Fibroblast of villous mesenchyme (primary cell): ENCODE results near the gene TMC5. TPM values are rescaled to one million over a fixed set of nuclear protein-coding genes. Genes with fewer than 3 reads are reported as not detected.

Experiments
- DNase-seq: peaks from one replicate; pipeline ENCODE4 v3.0.0-alpha.2; 2010; ENCODE audit warnings: low read depth
- H3K4me3 ChIP-seq: 2 replicates; pipeline ENCODE4 v1.5.1; 2011; ENCODE audit warnings: low read depth, mild to moderate bottlenecking, low read length
- total RNA-seq: library from RNA; depleted of rRNA; stranded (reverse); fragments of >200 nt; gene quantifications from 2 replicates; pipeline ENCODE4 v1.2.3, GENCODE V29; 2012
- TF ChIP-seq, protein P1 (sequence below): IDR thresholded peaks from 2 replicates; pipeline ENCODE4 v1.5.1; 2012; ENCODE audit warnings: low read depth, mild to moderate bottlenecking, low read length; ENCODE audit not compliant: insufficient read depth

Gene TMC5
- total RNA-seq, 1 donor, result not detected

DNA sequence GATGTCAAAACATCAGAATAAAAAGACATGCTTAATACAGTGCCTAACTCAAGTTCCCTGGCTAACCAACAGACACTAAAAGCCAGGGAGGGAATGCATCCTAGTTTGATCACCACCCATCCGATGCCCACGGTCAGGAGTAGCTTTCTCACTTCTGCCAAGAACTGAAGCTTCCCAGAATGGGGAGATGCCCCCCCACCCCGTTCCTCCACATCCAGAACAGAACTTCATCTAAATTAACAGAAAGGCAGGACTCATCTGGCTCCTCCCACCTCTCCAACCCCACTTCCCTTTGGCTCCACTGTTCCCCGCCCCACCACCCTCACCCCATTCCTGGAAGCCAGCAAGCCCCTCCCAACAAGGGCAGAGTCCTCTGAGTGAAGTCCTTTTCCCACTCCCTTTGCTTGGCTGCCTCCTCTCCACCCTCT, 70.5 kb downstream of the TMC5 start:
- no peak overlapping the region for H3K4me3 ChIP-seq
- TF ChIP-seq, protein P1, sequence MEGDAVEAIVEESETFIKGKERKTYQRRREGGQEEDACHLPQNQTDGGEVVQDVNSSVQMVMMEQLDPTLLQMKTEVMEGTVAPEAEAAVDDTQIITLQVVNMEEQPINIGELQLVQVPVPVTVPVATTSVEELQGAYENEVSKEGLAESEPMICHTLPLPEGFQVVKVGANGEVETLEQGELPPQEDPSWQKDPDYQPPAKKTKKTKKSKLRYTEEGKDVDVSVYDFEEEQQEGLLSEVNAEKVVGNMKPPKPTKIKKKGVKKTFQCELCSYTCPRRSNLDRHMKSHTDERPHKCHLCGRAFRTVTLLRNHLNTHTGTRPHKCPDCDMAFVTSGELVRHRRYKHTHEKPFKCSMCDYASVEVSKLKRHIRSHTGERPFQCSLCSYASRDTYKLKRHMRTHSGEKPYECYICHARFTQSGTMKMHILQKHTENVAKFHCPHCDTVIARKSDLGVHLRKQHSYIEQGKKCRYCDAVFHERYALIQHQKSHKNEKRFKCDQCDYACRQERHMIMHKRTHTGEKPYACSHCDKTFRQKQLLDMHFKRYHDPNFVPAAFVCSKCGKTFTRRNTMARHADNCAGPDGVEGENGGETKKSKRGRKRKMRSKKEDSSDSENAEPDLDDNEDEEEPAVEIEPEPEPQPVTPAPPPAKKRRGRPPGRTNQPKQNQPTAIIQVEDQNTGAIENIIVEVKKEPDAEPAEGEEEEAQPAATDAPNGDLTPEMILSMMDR, result no peak
- DNase-seq, result no peak

DNA sequence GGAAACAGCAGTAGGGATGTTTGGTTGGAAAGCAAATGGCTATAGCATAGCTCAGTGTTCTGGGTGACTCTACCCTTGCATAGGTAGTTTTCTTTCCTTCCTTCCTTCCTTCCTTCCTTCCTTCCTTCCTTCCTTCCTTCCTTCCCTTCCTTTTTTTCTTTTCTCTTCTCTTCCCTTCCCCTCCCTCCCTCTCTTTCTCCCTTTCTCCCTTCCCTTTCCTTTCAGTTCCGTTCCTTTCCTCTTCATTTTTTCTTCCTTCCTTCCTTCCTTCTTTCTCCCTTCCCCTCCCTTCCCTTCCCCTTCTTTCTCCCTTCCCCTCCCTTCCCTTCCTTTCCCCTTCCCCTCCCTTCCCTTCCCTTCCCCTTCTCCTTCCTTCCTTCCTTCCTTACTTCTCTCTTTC, 72.9 kb downstream of the TMC5 start:
- H3K4me3 ChIP-seq, result no peak overlapping the region
- no peak for DNase-seq
- TF ChIP-seq, protein P1, result no peak

- DNase-seq, result no peak
- TF ChIP-seq, protein P1, result no peak
- no peak overlapping the region for H3K4me3 ChIP-seq
Observed at GRCh38 chr16:19497176-19497575, 79.5 kb downstream of the TMC5 start.

GRCh38 chr16:19499006-19499405, 81.3 kb downstream of the TMC5 start:
- TF ChIP-seq, protein P1, result no peak
- no peak for DNase-seq
- no peak overlapping the region for H3K4me3 ChIP-seq

DNA sequence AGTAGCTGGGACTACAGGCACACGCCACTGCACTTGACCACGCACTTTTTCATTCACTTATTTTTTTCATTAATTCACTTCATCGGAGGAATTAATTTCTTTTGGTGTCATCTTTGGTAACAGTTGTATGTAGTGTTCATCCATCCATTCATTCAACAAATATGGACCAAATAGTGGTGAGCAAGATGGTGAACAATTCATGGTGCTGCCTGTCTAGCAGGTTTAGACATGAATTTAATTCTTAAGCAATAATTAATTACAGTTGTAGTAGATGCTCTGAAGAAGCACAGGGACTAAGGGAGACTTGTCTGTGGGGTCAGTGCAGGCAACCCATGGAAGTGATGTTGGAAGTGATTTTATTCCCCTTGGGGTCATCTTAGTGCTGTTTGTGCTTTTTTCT, 81.8 kb downstream of the TMC5 start:
- TF ChIP-seq, protein P1, result no peak
- no peak overlapping the region for H3K4me3 ChIP-seq
- no peak for DNase-seq

GRCh38 chr16:19502395-19503131, 84.9 kb downstream of the TMC5 start:
- DNase-seq, result peak; percentile 79
- TF ChIP-seq, protein P1, result peak; percentile 79
- H3K4me3 ChIP-seq, result no peak overlapping the region
